NCI-H82 treated with DMSO at 0.1 percent for 48 hours (cell line): Measurements from ENCODE around the gene PTPRO.

ENCODE experiments used
- DNase-seq: peaks from one replicate; lab custom pipeline; 2025; ENCODE audit not compliant: unreplicated experiment; lab: John Stamatoyannopoulos, UW

Gene PTPRO

DNA sequence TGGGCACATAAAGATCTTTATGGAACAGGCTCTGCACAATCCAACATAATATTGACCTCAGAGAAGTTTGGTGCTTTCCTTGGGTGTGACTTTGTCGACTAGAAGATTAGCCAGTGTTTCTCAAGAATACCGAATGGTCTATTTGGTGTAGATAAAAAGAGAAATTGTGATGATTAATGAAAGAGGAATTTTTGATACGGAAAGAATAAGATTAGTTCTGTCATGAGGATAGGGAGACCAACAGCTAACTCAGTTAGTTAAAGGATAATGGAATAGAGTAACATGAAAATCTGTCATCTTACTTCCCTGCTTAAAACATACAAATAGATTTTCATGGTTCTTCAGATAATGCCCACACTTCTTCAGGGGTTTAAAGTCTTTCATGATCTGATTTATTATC is 24.2 kb downstream of the PTPRO start:
- DNase-seq = no peak

DNA sequence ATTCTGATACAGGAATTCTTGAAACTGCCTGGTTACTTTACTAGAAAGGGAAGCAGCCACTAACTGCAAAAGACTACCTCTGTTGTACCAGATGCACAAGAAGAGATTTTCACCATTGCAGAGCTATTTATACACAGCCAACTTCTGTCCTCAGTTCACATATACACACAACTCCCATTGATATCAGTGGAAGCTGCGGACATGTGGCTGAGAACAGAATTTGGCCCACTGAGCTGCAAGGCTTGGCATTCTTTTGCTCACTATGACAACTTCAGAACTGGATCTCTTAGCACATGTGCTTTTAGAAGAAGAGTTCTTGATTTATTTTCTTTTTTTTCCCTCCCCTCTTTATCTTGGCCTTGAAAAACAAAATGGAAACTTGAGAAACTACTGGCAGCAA is 28.3 kb downstream of the PTPRO start:
- no peak for DNase-seq

DNA sequence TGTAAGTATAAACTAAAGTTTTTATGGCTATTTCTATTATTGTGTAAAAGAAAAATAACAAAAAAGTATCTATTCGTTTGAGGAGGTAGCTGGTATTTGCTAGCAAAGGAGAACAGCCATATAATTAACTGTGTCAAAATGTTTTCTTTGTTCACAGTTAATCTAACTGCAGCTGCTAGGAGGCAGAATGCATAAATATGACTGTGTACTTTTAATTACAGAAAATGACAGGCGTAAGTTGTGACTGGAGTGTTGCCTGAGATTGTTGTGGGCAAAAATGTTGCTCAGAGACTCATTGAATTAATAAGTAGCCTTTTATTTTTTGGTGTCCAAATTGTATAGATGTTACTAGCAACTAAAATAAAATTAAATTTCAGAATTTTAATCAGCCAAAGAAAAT is 33.5 kb downstream of the PTPRO start:
- DNase-seq = no peak

DNA sequence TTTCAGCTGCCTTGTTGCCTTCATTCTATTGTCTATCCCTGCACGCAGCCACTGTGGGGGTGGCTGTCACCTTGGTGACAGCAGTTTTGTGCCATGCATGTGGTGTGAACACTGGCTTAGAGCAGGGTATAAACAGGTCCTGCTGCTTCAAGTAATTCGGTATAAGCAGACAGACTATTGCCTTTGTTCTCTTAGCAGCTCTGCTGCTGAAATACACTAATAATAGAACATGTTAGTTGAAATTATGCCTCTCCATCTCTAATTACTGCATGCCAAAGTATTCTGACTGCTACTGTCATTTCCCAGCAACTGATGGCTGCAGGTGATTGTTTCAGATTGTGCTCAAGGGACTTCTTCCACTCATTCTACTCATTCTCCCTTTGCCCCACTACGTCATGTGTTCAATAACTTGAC is 34.6 kb downstream of the PTPRO start:
- DNase-seq = no peak

DNA sequence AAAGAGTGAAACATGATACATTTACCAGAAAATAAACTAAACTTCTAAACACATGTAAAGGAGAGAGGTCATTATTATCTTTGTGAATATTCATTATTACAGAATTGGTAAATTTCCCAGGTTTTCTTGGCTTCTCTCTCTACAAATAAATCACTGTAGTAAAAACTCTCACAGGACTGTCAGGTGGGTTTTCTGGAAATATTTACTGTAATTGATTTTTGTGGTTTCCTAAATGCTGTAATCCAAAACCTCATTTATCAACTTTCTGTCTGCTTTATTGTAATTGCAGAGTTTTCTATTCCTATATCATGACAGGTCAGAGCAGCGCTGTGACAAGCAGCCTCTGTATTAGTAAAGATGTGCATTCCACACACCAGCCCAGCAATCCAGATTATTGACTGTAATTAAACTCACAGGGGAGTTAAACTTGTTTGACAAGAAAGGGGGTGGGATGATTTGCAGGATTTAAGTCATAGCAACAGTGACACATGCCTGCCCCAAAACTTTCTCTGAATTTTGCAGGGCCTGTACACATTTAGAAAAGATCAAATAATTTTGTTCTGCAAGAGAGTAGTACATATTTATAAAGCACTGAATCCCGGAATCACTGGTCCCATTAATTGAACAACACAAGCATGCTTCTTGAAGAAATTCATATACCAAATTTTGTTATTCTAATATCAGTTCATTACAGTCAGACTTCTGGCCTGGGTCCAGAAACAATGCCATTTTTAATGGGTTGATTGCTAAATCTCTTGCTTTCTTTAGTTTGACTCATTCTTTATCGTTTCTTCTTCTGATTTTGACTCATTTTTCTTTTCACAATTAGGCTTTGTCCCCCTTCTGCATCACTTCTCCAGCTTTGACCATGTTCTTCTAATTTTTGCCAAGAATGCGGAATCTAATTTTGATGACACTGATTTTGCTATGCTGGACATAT is 42.2 kb downstream of the PTPRO start:
- no peak for DNase-seq

DNA sequence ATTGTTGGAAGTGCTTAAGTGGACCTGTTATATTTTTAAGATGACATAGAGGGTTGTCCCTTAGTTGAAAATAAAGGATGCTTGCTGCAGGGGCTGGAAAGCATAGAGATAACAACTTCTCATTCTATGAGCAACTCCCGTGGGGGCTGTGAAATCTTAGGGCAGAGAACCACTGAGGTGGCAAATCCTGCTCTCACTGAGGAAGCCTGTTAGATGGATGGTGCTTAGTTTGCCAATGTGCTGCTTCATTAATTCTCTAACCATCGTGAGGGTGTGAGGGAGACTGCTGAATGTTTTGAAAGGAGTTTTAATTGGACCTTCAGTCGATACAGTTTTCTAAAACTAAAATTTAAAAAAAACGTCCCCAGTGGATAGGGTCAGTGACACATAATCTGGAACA is 46.5 kb downstream of the PTPRO start:
- DNase-seq = no peak

DNA sequence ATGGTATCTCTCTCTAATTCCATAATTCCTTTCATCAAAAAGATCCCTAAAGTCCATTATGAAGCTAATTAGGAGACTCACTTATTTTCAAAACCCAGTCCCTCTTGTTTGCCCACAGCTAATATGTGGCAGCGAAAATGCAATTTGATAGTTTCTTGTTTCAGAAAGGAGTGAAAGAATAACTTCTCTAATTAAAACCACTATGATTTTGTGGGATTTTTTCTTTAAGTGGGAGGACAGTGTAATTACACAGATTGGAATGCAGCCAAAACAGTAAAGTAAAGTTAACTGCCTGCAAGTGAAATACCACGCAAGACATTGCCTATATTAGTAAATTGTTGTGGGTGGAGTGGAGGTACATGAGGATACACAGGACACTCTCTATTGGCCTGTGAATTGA is 50.0 kb downstream of the PTPRO start:
- no peak for DNase-seq

DNA sequence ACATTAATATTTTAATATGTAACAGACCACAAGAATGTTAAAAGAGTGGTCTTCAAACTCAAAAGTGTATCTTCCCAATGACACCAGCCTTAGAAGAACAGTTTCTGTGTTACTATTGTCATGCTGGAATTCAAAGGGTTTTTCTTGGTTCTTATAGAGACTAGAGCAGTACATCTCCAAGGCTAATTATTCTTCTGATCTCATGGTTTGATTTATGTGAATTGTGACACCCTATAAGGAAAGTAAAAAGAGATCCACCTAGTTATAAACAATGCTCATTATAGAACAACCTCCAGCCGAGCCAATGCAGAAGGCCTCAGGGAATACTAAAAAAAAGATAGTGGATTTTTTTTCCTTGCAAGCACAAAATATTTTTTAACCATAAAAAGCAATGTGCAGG is 65.5 kb downstream of the PTPRO start:
- DNase-seq = no peak

DNA sequence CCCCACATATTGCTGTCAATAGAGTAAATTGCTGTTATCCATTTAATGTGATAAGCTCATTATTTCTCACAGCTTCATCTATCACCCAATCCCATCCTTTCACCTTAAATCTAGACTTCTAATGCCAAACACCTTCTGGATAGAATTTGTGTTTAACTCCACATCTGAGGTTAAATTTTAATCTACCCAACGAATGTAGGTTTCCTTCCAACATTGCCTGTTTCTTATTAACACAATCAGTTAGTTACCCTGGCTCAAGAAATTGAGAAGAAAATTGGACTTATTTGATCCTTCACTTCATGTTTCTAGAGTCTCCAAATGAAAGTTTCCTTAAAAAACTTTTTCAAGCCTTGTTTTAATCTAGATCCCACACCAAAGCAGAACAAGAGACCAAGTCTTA is 67.3 kb downstream of the PTPRO start:
- DNase-seq = no peak

DNA sequence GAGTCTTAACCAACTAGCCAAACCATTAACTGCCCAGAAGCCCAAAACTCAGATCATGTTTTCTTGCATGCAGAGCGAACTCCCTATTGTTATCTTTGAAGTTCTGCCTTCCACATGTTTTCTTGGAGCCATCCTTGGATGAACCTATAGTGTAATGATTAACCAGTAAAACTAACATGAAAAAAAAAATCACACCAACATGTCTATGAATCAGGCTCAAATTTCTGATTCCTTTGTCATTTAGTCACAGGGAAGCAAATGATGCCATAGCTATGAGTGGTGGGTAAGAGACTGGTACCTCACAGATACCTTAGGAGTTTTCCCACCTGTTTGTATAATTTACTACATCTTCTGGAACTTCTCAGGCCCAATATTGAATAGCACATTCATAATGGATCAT is 70.7 kb downstream of the PTPRO start:
- no peak for DNase-seq

DNA sequence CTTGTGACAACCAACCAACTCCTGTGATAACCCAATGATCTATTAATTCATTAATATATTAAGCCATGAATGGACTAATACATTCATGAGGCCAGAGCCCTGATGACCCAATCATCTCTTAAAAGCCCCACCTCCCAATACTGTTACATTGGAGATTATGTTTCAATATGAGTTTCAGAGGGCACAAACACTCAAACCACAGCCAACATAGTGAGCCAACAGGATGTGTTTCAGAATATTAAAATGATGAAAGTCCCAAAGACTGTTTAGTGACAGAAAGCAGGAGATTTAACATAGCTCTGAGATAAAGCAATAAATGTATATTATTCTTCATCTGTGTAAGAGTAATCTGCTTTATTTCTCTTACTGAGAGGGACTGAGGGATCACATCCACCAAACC is 71.7 kb downstream of the PTPRO start:
- no peak for DNase-seq

DNA sequence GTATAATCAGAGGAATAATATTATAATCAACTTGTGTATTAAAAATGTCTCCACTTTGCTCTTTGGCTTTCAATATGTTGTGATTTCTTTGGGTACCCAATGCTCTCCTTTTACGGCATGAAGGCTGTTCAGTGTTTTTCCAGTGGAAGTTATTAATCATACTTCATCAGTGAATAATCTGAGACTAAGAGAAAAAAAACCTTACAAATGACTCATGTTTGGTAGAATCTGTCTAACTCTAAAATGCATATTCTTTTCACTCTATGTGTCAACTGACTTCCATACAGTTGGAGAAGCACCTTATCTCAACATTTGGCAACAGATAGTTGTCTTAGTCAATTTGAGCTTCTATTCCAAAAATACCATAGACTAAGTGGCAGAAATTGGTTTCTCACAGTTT is 82.2 kb downstream of the PTPRO start:
- no peak for DNase-seq

DNA sequence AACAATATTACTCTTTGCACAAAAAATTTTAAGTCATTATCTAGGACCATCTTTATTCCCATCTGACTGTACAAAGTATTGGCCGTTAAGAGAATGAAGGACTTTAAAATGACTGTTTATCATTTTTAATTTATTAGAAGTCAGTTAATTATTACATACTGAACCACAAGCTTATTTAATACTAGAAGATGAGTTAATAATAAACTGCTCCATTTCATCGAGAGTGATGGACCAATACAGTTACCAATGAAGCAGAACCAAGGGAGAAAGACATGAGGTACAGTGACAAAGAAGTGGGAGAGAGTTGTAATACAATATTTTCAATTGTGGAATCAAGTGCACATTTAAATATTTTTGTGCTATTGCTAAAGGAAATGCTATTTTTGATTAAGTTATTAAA is 83.3 kb downstream of the PTPRO start:
- DNase-seq = no peak

DNA sequence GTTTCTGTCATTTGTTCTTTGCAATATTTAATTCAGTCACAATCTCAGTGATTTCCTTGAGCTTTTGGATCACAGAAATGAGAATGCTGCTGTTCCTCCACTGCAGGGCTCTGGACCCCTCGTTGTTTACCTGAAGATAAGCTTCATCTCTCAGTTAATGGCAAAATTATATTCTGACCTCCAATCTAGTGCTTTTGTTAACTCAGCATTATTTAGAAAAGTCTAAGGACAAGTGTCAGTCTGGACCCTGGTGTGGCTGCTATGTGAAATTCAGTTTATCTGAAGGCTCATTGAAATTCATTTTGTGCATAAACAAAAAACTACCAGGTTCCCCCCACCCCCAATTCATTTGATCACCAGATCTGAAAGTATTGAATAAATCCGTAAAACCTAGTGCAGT is 84.7 kb downstream of the PTPRO start:
- no peak for DNase-seq

DNA sequence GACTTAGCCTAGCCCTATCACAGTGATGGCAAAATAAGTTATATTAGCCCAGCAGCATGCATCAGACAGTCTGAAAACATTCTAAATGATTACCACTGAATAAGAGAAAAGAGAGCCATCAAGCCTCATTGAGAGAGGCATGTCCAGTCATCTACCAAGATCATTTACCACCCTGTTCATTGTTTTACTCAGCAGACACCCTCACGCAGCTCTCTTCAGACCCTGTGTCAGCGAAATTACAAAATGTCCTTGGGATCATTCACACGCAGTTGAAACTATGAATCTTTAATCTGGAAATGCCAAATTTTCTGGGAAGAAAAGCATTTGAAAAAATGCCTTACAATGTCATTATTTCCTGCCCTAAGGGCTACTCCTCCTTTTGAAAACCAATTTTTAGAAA is 89.5 kb downstream of the PTPRO start:
- no peak for DNase-seq

DNA sequence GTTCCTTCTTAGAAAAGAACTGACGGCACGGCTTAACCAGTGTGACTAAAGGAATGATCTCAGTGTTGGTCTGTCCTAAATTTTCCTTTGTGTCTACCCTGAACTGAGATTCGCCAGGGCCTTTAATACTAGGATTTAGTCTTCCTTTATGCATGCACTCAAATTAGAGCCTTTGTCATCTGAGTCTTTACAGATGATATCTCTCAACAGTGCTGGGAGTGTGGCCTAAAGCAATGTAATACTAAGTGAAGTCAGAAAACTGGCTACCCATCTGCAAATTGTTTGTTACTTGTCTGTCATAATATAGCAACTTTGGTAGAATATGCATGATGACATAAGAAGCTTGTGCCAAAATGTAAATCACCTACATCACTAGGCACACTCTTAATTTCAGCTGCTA is 95.4 kb downstream of the PTPRO start:
- no peak for DNase-seq

DNA sequence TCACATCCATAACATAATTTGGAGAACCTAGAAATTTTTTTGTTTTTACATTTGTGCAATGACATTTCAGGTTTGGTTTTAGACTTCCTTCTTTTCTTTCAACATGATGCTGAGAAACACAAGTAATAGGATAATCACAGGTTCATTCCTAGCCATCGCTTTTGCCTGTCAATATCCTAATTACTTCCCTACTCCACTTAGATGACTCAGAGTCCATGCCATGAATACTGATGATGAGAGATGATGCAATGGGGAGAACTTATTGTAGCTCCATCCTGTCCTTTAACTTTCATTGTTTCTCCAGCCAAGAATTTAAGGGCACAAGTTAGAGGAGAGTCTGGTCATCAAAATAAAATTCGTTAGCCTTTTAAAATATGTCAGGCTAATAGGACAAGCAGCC is 101.3 kb downstream of the PTPRO start:
- no peak for DNase-seq

DNA sequence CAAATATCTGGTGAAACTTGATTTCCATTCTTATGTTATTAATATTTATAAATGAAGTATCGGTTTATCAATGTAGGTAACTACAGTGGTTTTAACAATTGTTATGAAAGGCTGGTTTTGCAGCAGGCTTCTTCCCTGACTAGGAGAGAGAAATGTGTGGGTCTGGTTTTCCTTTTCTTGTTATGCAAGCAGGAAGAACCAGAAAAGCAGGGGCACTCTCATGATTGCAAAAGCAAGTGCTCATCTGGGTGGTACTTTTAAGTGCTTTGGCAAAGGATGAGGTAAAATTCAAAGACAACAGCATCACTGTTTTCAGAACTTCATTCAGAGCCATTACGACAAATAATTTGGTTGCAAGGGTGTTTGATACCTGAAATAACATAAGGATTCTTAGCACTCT is 105.6 kb downstream of the PTPRO start:
- DNase-seq = no peak

DNA sequence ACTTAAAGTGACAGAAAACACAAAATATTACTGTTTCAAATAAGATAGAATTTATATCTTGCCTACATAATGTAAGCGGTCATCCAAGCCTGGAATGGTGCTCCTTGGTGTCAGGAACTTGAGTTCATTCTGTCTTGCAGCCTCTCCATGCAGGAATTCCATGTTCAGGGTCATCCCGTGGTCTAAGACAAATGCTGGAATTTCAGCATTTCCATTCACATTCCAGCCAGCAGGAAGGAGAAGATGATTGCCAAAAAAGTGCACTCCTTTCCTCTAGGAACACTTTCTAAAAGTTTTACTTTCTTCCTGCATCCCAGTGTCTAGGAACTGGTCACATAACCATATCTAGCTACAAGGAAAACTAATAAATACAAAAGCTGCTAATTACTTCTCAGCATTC is 106.3 kb downstream of the PTPRO start:
- DNase-seq = no peak

DNA sequence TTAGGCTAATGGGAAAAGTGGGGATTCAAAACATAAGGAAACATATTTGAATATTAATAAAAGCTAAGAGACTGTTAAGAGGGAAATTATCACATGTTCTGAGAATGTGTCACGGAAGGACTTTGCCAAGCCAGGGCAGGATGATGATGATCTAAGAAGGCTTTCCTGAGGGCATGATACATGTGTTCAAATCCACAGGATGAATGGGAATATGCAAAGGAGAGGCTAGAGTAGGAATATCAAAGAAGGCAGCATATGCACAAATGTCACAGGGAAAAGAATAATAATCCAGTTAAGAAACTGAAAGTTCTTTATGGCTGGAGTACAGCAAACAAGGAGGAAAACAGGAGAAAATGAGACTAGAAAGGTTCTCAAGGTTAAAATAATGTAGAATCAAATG is 107.0 kb downstream of the PTPRO start:
- DNase-seq = no peak

DNA sequence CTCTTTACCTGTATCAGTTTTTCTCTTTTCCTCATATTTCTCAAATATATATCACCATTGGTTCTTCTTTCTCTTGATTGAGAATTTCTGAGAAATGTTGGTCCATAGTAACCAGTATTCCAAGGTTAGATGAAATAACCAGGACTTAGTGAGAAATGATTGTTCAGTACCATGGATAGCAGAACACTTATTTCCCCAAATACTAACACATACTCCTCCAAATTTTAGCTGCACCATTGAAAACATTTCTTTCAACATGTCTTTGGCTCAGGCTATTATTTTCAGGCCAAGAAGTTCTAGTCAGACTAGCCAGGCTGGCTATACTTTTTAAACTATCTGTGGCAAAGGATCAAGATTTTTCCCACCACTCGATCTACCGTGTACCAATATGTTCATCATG is 113.3 kb downstream of the PTPRO start:
- DNase-seq = no peak

DNA sequence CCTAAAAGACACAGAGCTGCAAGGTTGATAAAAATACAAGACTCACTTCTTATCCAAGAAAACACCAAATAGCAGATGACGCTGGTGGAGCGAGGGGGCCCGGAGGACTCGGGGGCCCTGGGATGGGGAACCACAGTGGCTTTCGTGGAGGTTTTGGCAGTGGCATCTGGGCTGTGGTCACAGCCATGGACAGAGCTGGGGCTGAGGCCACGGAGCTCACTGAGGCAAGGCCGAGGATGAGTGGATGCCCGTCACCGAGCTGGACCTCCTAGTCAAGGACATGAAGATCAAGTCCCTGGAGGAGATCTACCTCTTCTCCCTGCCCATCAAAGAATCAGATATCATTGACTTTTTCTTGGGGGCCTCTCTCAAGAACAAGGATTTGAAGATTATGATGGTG is 117.2 kb downstream of the PTPRO start:
- no peak for DNase-seq

DNA sequence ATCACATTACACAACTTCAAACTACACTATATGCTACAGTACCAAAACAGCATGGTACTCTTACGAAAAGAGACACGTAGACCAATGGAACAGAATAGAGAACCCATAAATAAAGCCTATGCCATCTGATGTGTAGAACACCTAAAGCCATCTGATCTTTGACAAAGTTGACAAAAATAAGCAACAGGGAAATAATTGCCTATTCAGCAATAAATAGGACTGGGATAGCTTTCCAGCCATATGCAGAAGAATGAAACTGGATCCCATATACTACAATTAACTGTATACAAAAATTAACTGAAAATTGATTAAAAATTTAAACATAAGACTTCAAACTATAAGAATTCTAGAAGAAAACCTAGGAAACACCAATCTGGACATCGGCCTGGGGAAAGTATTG is 120.7 kb downstream of the PTPRO start:
- DNase-seq = no peak
